WI38 (cell line): ENCODE measurements around the gene NXF1.

ENCODE experiments used
- H3K4me3 ChIP-seq: 2 replicates; pipeline ENCODE4 v1.5.1; 2011; ENCODE audit warnings: low read depth, mild to moderate bottlenecking, control low read depth, low read length
- CTCF ChIP-seq: IDR thresholded peaks from 2 replicates; pipeline ENCODE4 v1.5.1; 2012; ENCODE audit warnings: low read depth, mild to moderate bottlenecking, control low read depth, low read length

NXF1 gene

GRCh38 chr11:62805076-62805892 lies at the start of gene NXF1:
TSS of gene NXF1 (minus strand) at chr11:62805440. CDS start at chr11:62805356, 84 bp downstream.
- H3K4me3 ChIP-seq: peak within 1 kb of the TSS; percentile 95
- no peak for TF ChIP-seq CTCF

GRCh38 chr11:62854013-62854824 lies 49.0 kb upstream of the NXF1 start:
- TF ChIP-seq CTCF: no peak
- H3K4me3 ChIP-seq: peak overlapping the region; percentile 70

GRCh38 chr11:62853279-62853965 lies 48.2 kb upstream of the NXF1 start:
- no peak for TF ChIP-seq CTCF
- H3K4me3 ChIP-seq: peak overlapping the region; percentile 70

GRCh38 chr11:62852523-62853188 lies 47.4 kb upstream of the NXF1 start:
- no peak for TF ChIP-seq CTCF
- H3K4me3 ChIP-seq: no peak overlapping the region

GRCh38 chr11:62851807-62852522 lies 46.7 kb upstream of the NXF1 start:
- H3K4me3 ChIP-seq: no peak overlapping the region
- no peak for TF ChIP-seq CTCF

GRCh38 chr11:62850911-62851806 lies 45.9 kb upstream of the NXF1 start:
- no peak for TF ChIP-seq CTCF
- H3K4me3 ChIP-seq: no peak overlapping the region
